ENCODE measurements around the gene HOXB5.

HOXB5 gene

DNA sequence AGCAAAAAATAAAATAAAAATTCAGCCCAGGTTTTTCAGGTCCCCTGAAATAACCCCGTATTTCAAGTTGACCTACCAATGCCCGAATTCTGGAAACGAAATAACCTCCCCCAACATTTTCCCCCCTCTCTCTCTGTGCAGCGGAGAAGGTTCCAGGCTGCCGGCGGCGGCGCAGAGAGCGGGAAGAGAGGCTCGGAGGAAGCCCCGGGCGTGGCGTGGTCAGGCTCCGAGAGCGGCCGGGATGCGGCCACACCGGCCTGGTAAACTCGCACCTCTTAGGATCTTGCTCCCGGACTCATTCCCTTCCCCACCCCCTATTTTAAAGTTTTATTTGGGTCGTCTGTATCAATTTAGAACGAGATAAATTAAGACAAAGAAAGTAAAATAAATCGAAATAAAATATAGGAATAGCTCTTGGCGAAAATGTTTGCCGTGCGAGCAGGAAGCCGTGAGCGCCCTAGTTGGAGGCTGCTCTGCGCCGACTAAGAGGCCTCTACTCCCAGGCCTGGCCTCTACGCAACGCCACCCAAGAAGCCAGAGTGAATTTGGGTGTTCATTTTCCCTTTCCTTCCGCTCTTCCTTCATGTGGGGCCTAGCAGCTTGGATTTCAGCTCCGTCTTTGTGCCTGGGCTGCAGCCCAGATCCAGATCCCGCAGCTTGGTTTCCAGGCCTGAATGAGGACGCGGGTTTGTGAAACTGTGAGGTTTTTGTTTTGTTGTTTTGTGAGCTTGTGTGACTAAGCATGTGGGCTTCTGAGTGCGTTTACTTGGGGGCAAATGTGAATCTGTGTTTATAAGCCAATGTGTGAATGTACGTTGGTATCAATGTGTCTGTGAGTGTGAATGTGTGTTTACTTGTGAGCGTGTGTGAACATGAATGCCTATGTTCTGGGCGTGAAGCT is 12.7 kb upstream of the HOXB5 start:
- no peaks in the 10 kb centered on the region for H3K9me3 Mint-ChIP-seq (ENCODE audit: low read depth)
- H3K27me3 Mint-ChIP-seq = peaks cover 37% of the 10 kb centered on the region
- H3K4me1 Mint-ChIP-seq (ENCODE audit: low read depth) = peaks cover 5% of the 10 kb centered on the region
- H3K36me3 Mint-ChIP-seq = no peaks in the 10 kb centered on the region
- no peak overlapping the region for H3K4me3 Mint-ChIP-seq
- H3K27ac Mint-ChIP-seq = no peak overlapping the region

DNA sequence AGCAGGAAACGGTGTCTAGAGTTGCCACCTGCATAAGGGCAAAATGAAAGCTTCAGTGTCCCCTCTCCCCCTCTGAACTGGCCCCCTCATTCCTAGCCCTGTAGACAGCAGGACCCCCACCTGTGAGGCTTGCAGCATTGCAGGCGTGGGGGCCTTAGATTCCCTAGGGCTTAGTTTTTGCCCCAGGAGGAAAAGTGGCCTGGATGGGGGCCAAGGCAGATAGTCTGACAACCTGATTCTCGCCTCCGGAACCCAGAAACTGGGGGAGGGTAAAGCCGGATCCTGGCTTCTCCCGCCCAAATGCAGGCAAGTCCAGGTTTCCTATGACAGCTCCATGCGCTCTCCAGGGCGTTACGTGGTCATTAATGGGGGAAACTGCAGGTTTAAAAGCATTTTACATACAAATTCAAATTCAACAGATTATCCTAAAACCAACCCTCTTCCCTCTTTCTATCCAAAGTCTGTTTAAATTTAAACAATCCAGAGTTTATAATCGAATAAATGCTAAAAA is 11.9 kb upstream of the HOXB5 start:
- H3K4me1 Mint-ChIP-seq (ENCODE audit: low read depth) = no peaks in the 10 kb centered on the region
- no peaks in the 10 kb centered on the region for H3K9me3 Mint-ChIP-seq (ENCODE audit: low read depth)
- no peak overlapping the region for H3K4me3 Mint-ChIP-seq
- no peaks in the 10 kb centered on the region for H3K36me3 Mint-ChIP-seq
- H3K27ac Mint-ChIP-seq = no peak overlapping the region
- peaks cover 38% of the 10 kb centered on the region for H3K27me3 Mint-ChIP-seq

- no peak within 1 kb of the TSS for H3K27ac Mint-ChIP-seq
- H3K36me3 Mint-ChIP-seq = no peaks in the 10 kb centered on the region
- peaks cover 44% of the 10 kb centered on the region for H3K27me3 Mint-ChIP-seq
- no peaks in the 10 kb centered on the region for H3K9me3 Mint-ChIP-seq (ENCODE audit: low read depth)
- H3K4me3 Mint-ChIP-seq = no peak within 1 kb of the TSS
- H3K4me1 Mint-ChIP-seq (ENCODE audit: low read depth) = no peaks in the 10 kb centered on the region
Measured at GRCh38 chr17:48604770-48605329, 11.3 kb upstream of the HOXB5 start, which contains the start of gene HOXB6. Gene HOXB6, minus strand, starts transcription at chr17:48604986. Its CDS starts 6,836 bp downstream, at chr17:48598150.

DNA sequence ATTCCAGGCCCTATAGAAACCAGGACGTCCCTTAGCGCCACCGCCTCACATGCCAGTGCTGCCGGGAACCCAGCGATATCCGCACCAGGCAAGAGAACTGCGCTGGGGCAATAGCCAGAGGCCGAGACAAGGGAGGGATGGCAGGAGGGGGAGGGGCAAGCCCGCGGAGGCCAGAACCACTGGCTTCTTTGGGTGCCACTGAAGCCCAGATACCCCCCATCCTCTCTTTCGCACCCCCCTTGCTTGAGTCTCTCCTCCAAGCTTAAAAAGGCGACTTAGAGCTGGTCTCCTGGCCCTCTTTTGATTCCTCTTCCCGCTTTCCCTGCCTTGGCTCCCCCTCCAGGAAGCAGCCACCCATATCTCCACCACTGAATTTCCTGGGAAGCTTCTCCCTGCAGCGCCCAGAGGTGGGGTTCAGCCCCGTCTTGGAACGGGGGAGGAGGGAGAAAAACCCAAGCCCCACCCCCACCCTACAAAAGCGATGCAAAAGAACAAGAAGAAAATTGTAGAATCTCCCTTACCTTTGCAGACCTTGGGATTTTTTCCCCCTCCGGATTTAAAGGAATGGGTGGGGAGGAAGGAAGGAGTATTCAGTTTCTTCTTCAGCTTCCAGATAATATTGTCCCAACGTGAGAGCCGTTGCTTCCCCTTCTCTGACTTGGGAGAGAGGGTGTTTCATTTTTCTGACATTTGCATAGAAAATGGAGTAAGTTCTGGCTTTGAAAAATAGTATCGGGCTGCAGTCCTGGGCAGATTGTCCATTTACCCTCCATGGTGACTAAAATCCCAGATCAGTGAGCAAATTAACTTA is 10.6 kb upstream of the HOXB5 start:
- Mint-ChIP-seq H3K4me1 (ENCODE audit: low read depth) (no peaks in the 10 kb centered on the region), H3K36me3 (no peaks in the 10 kb centered on the region), H3K9me3 (ENCODE audit: low read depth) (no peaks in the 10 kb centered on the region), H3K27me3 (peaks cover 49% of the 10 kb centered on the region), H3K27ac (no peak overlapping the region), H3K4me3 (no peak overlapping the region)

GRCh38 chr17:48601539-48602425 is 8.2 kb upstream of the HOXB5 start:
- H3K9me3 Mint-ChIP-seq (ENCODE audit: low read depth) = no peaks in the 10 kb centered on the region
- H3K36me3 Mint-ChIP-seq = no peaks in the 10 kb centered on the region
- no peak overlapping the region for H3K4me3 Mint-ChIP-seq
- H3K27ac Mint-ChIP-seq = no peak overlapping the region
- peaks cover 56% of the 10 kb centered on the region for H3K27me3 Mint-ChIP-seq
- H3K4me1 Mint-ChIP-seq (ENCODE audit: low read depth) = peaks cover 19% of the 10 kb centered on the region

- H3K36me3 Mint-ChIP-seq = no peaks in the 10 kb centered on the region
- peaks cover 58% of the 10 kb centered on the region for H3K27me3 Mint-ChIP-seq
- no peaks in the 10 kb centered on the region for H3K9me3 Mint-ChIP-seq (ENCODE audit: low read depth)
- no peak overlapping the region for H3K4me3 Mint-ChIP-seq
- no peak overlapping the region for H3K27ac Mint-ChIP-seq
- peaks cover 26% of the 10 kb centered on the region for H3K4me1 Mint-ChIP-seq (ENCODE audit: low read depth)
Measured at GRCh38 chr17:48601207-48601538, 7.6 kb upstream of the HOXB5 start.

GRCh38 chr17:48600244-48601098 is 6.9 kb upstream of the HOXB5 start:
- no peaks in the 10 kb centered on the region for H3K36me3 Mint-ChIP-seq
- no peak overlapping the region for H3K4me3 Mint-ChIP-seq
- peaks cover 26% of the 10 kb centered on the region for H3K4me1 Mint-ChIP-seq (ENCODE audit: low read depth)
- H3K27ac Mint-ChIP-seq = no peak overlapping the region
- H3K9me3 Mint-ChIP-seq (ENCODE audit: low read depth) = no peaks in the 10 kb centered on the region
- peaks cover 59% of the 10 kb centered on the region for H3K27me3 Mint-ChIP-seq

- no peak overlapping the region for H3K4me3 Mint-ChIP-seq
- H3K9me3 Mint-ChIP-seq (ENCODE audit: low read depth) = no peaks in the 10 kb centered on the region
- peaks cover 57% of the 10 kb centered on the region for H3K27me3 Mint-ChIP-seq
- H3K4me1 Mint-ChIP-seq (ENCODE audit: low read depth) = peaks cover 26% of the 10 kb centered on the region
- H3K27ac Mint-ChIP-seq = no peak overlapping the region
- H3K36me3 Mint-ChIP-seq = no peaks in the 10 kb centered on the region
Measured at GRCh38 chr17:48599354-48599753, 5.8 kb upstream of the HOXB5 start.

DNA sequence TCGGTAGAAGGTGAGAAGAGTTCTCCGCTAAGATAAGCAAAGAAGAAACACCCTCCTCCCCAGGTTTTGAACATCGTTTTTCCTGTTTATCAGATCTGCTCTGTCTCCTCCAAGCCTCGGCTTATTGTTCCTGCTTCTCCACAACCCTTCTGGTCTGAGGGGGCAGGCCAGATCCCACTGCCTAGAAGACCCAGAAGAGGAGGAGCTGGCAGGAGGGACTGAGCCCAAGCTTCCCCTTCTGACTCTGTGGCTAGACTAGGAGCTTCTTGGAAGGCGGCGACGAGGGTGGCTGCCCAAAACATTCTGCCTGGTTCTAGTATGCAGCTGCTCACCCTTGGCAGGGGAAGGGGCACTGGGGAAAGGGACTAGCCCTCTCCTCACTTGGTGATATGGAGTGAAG is 5.2 kb upstream of the HOXB5 start:
- Mint-ChIP-seq H3K9me3 (ENCODE audit: low read depth) (no peaks in the 10 kb centered on the region), H3K4me1 (ENCODE audit: low read depth) (peaks cover 30% of the 10 kb centered on the region), H3K4me3 (peak overlapping the region; percentile 88), H3K27ac (no peak overlapping the region), H3K27me3 (peaks cover 58% of the 10 kb centered on the region), H3K36me3 (no peaks in the 10 kb centered on the region)

- Mint-ChIP-seq H3K36me3 (no peaks in the 10 kb centered on the region), H3K4me1 (ENCODE audit: low read depth) (peaks cover 37% of the 10 kb centered on the region), H3K27me3 (peaks cover 51% of the 10 kb centered on the region), H3K9me3 (ENCODE audit: low read depth) (no peaks in the 10 kb centered on the region), H3K4me3 (peak overlapping the region; percentile 88), H3K27ac (no peak overlapping the region)
Measured at GRCh38 chr17:48597778-48598631, 4.4 kb upstream of the HOXB5 start.

DNA sequence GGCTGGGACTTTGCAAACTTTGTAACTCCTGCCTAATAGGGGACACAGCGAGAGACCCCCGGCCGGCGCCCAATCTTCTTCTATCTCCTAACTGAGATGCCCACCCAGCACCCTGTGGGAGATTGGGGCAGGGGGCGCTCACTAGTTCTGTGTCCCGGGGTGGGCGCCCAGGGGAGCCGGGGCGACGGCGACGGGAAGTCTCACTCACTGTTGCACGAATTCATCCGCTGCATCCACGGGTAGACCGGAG is 3.9 kb upstream of the HOXB5 start:
- peaks cover 52% of the 10 kb centered on the region for H3K27me3 Mint-ChIP-seq
- no peaks in the 10 kb centered on the region for H3K36me3 Mint-ChIP-seq
- peak overlapping the region; percentile 88 for H3K4me3 Mint-ChIP-seq
- no peak overlapping the region for H3K27ac Mint-ChIP-seq
- no peaks in the 10 kb centered on the region for H3K9me3 Mint-ChIP-seq (ENCODE audit: low read depth)
- peaks cover 42% of the 10 kb centered on the region for H3K4me1 Mint-ChIP-seq (ENCODE audit: low read depth)

GRCh38 chr17:48596735-48597527 is 3.4 kb upstream of the HOXB5 start:
- H3K27ac Mint-ChIP-seq = no peak overlapping the region

More at GRCh38 chr17:48596735-48597527, 3.4 kb upstream of the HOXB5 start:
- H3K27me3 Mint-ChIP-seq = peaks cover 51% of the 10 kb centered on the region
- peak overlapping the region; percentile 88 for H3K4me3 Mint-ChIP-seq
- H3K36me3 Mint-ChIP-seq = no peaks in the 10 kb centered on the region
- no peaks in the 10 kb centered on the region for H3K9me3 Mint-ChIP-seq (ENCODE audit: low read depth)
- peaks cover 43% of the 10 kb centered on the region for H3K4me1 Mint-ChIP-seq (ENCODE audit: low read depth)
